ENCODE results near the gene CLEC4M. TPM values are rescaled to one million over a fixed set of nuclear protein-coding genes. Genes with fewer than 3 reads are reported as not detected.

The CLEC4M gene
- total RNA-seq (2014; rRNA removed; shearing (Covaris generic)) = not detected in 2 replicates

GRCh38 chr19:7762719-7763293 lies at the start of gene CLEC4M:
TSS of gene CLEC4M (plus strand) at chr19:7763243. CDS start at chr19:7763267, 24 bp downstream.
- no peak for DNase-seq (ENCODE audit: low read depth)

GRCh38 chr19:7715671-7716070 lies 47.4 kb upstream of the CLEC4M start:
- no peak for DNase-seq (ENCODE audit: low read depth)

- no peak for DNase-seq (ENCODE audit: low read depth)
Observed at GRCh38 chr19:7716762-7717161, 46.3 kb upstream of the CLEC4M start.

GRCh38 chr19:7718668-7719067 lies 44.4 kb upstream of the CLEC4M start:
- no peak for DNase-seq (ENCODE audit: low read depth)

- peak; percentile 20 for DNase-seq (ENCODE audit: low read depth)
Observed at GRCh38 chr19:7720351-7720750, 42.7 kb upstream of the CLEC4M start.

GRCh38 chr19:7722231-7722651 lies 40.8 kb upstream of the CLEC4M start:
- no peak for DNase-seq (ENCODE audit: low read depth)

GRCh38 chr19:7725791-7726190 lies 37.3 kb upstream of the CLEC4M start:
- DNase-seq (ENCODE audit: low read depth) = no peak

GRCh38 chr19:7729211-7729610 lies 33.8 kb upstream of the CLEC4M start:
- DNase-seq (ENCODE audit: low read depth) = no peak

- DNase-seq (ENCODE audit: low read depth) = no peak
Observed at GRCh38 chr19:7729831-7730285, 33.2 kb upstream of the CLEC4M start.

GRCh38 chr19:7730286-7731217 lies 32.5 kb upstream of the CLEC4M start:
- DNase-seq (ENCODE audit: low read depth) = no peak

GRCh38 chr19:7731218-7731595 lies 31.8 kb upstream of the CLEC4M start:
- no peak for DNase-seq (ENCODE audit: low read depth)

- no peak for DNase-seq (ENCODE audit: low read depth)
Observed at GRCh38 chr19:7731615-7732014, 31.4 kb upstream of the CLEC4M start.

- DNase-seq (ENCODE audit: low read depth) = no peak
Observed at GRCh38 chr19:7732045-7732444, 31.0 kb upstream of the CLEC4M start, which contains the start of gene CLEC4G. TSS of gene CLEC4G (minus strand) at chr19:7732110. CDS start at chr19:7732102, 8 bp downstream.

- no peak for DNase-seq (ENCODE audit: low read depth)
Observed at GRCh38 chr19:7733376-7733775, 29.7 kb upstream of the CLEC4M start.

GRCh38 chr19:7734220-7735203 lies 28.5 kb upstream of the CLEC4M start:
- DNase-seq (ENCODE audit: low read depth) = no peak

GRCh38 chr19:7736148-7736547 lies 26.9 kb upstream of the CLEC4M start:
- DNase-seq (ENCODE audit: low read depth) = no peak

GRCh38 chr19:7737215-7737614 lies 25.8 kb upstream of the CLEC4M start:
- DNase-seq (ENCODE audit: low read depth) = no peak

GRCh38 chr19:7738023-7738422 lies 25.0 kb upstream of the CLEC4M start:
- no peak for DNase-seq (ENCODE audit: low read depth)

- no peak for DNase-seq (ENCODE audit: low read depth)
Observed at GRCh38 chr19:7739211-7739755, 23.8 kb upstream of the CLEC4M start.

- no peak for DNase-seq (ENCODE audit: low read depth)
Observed at GRCh38 chr19:7739801-7740681, 23.0 kb upstream of the CLEC4M start.

All from M059J (cell line).